Astrocyte (in vitro differentiated cells and primary cell): Measurements from ENCODE around the gene SYTL1. TPM values are rescaled to one million over a fixed set of nuclear protein-coding genes. Genes with fewer than 3 reads are reported as not detected.

Source experiments
- DNase-seq: peaks from one replicate; pipeline ENCODE4 v3.0.0-alpha.2; 2010; ENCODE audit warnings: low read depth
- FAIRE-seq: peaks from 2 replicates; lab custom pipeline; 2011; peaks lifted over from hg19 to GRCh38; lab: Jason Lieb, UNC
- H2AFZ ChIP-seq: 2 replicates; pipeline ENCODE4 v1.6.0; 2012; ENCODE audit warnings: low read depth, low read length, inconsistent platforms
- H3K27ac ChIP-seq: 2 replicates; pipeline ENCODE4 v1.5.1; 2011; ENCODE audit warnings: low read depth, low read length, inconsistent platforms
- H3K27me3 ChIP-seq: 2 replicates; pipeline ENCODE4 v1.6.0; 2011; ENCODE audit warnings: low read length, inconsistent platforms; ENCODE audit not compliant: insufficient read depth
- H3K36me3 ChIP-seq: 2 replicates; pipeline ENCODE4 v1.5.1; 2011; ENCODE audit warnings: low read length, inconsistent platforms; ENCODE audit not compliant: insufficient read depth
- H3K4me1 ChIP-seq: 2 replicates; pipeline ENCODE4 v1.5.1; 2011; ENCODE audit warnings: low read length, inconsistent platforms; ENCODE audit not compliant: insufficient read depth
- H3K4me2 ChIP-seq: 2 replicates; pipeline ENCODE4 v1.6.0; 2012; ENCODE audit warnings: low read length, inconsistent platforms
- H3K4me3 ChIP-seq: 2 replicates; pipeline ENCODE4 v1.5.1; 2011; ENCODE audit warnings: low read depth, mild to moderate bottlenecking, low read length, inconsistent platforms; ENCODE audit not compliant: insufficient read depth
- H3K79me2 ChIP-seq: 2 replicates; pipeline ENCODE4 v1.6.0; 2012; ENCODE audit warnings: mild to moderate bottlenecking, low read length, inconsistent platforms; ENCODE audit not compliant: insufficient read depth
- H3K9ac ChIP-seq: 2 replicates; pipeline ENCODE4 v1.6.0; 2012; ENCODE audit warnings: mild to moderate bottlenecking, low read length, inconsistent platforms
- H3K9me3 ChIP-seq: 2 replicates; pipeline ENCODE4 v1.5.1; 2012; ENCODE audit warnings: low read depth, mild to moderate bottlenecking, low read length, inconsistent platforms; ENCODE audit not compliant: insufficient read depth
- H4K20me1 ChIP-seq: 2 replicates; pipeline ENCODE4 v1.6.0; 2012; ENCODE audit warnings: low read length, inconsistent platforms; ENCODE audit not compliant: insufficient read depth
- H3K27ac Mint-ChIP-seq: one replicate; pipeline ENCODE4 v1.8.0; 2021; ENCODE audit warnings: mild to moderate bottlenecking, mixed read lengths; ENCODE audit not compliant: unreplicated experiment
- H3K27me3 Mint-ChIP-seq: one replicate; pipeline ENCODE4 v1.8.0; 2021; ENCODE audit warnings: low read depth, mixed read lengths; ENCODE audit not compliant: unreplicated experiment
- H3K36me3 Mint-ChIP-seq: one replicate; pipeline ENCODE4 v1.8.0; 2021; ENCODE audit warnings: low read depth, mixed read lengths; ENCODE audit not compliant: unreplicated experiment
- H3K4me1 Mint-ChIP-seq: one replicate; pipeline ENCODE4 v1.8.0; 2021; ENCODE audit warnings: low read depth, mixed read lengths; ENCODE audit not compliant: unreplicated experiment
- H3K4me3 Mint-ChIP-seq: one replicate; pipeline ENCODE4 v1.8.0; 2021; ENCODE audit warnings: mild to moderate bottlenecking, moderate library complexity, mixed read lengths; ENCODE audit not compliant: unreplicated experiment
- H3K9me3 Mint-ChIP-seq: one replicate; pipeline ENCODE4 v1.8.0; 2021; ENCODE audit warnings: mild to moderate bottlenecking, mixed read lengths; ENCODE audit not compliant: unreplicated experiment
- CTCF ChIP-seq: IDR thresholded peaks from 2 replicates; pipeline ENCODE4 v1.5.1; 2011; ENCODE audit warnings: low read depth, mild to moderate bottlenecking, inconsistent platforms, low read length, moderate library complexity; ENCODE audit not compliant: insufficient read depth
- EZH2 ChIP-seq: IDR thresholded peaks from 2 replicates; pipeline ENCODE4 v1.6.1; 2012; ENCODE audit warnings: mild to moderate bottlenecking, low read length, inconsistent platforms; ENCODE audit not compliant: insufficient read depth
- total RNA-seq: library from RNA; stranded (reverse); gene quantifications from 2 replicates; pipeline ENCODE4 v1.2.1, GENCODE V29; 2021

The SYTL1 gene
- total RNA-seq, 1 donor from 2014 or later: 10.7 TPM

- H3K9me3 ChIP-seq: no peaks in the 10 kb centered on the region
- H3K9ac ChIP-seq: no peak overlapping the region
- H3K36me3 Mint-ChIP-seq: peaks cover 37% of the 10 kb centered on the region
- DNase-seq (no peak), FAIRE-seq (no peak)
- H3K4me3 Mint-ChIP-seq: no peak overlapping the region
- H3K36me3 ChIP-seq: peaks cover 3% of the 10 kb centered on the region
- H3K27me3 ChIP-seq: no peaks in the 10 kb centered on the region
- no peaks in the 10 kb centered on the region for H4K20me1 ChIP-seq
- peak overlapping the region; percentile 60 for H2AFZ ChIP-seq
- peaks cover 2% of the 10 kb centered on the region for H3K4me1 Mint-ChIP-seq
- peaks cover 33% of the 10 kb centered on the region for H3K27me3 Mint-ChIP-seq
- peak overlapping the region; percentile 71 for H3K4me2 ChIP-seq
- H3K4me1 ChIP-seq: peaks cover 7% of the 10 kb centered on the region
- H3K4me3 ChIP-seq: no peak overlapping the region
- no peaks in the 10 kb centered on the region for H3K79me2 ChIP-seq
- no peaks in the 10 kb centered on the region for H3K9me3 Mint-ChIP-seq
- TF ChIP-seq EZH2 (no peak), CTCF (no peak)
- H3K27ac Mint-ChIP-seq: no peak overlapping the region
- no peak overlapping the region for H3K27ac ChIP-seq
Measured at GRCh38 chr1:27360159-27361043, 18.6 kb downstream of the SYTL1 start.

- Histone ChIP-seq H3K36me3 (peaks cover 1% of the 10 kb centered on the region), H3K9ac (no peak overlapping the region), H3K9me3 (no peaks in the 10 kb centered on the region), H3K79me2 (no peaks in the 10 kb centered on the region), H2AFZ (peak overlapping the region; percentile 60), H4K20me1 (no peaks in the 10 kb centered on the region), H3K4me1 (peaks cover 7% of the 10 kb centered on the region), H3K4me2 (no peak overlapping the region), H3K27me3 (no peaks in the 10 kb centered on the region), H3K27ac (no peak overlapping the region), H3K4me3 (no peak overlapping the region)
- Mint-ChIP-seq H3K27me3 (peaks cover 30% of the 10 kb centered on the region), H3K36me3 (peaks cover 32% of the 10 kb centered on the region), H3K4me3 (peak overlapping the region; percentile 45), H3K27ac (no peak overlapping the region), H3K4me1 (peaks cover 2% of the 10 kb centered on the region), H3K9me3 (no peaks in the 10 kb centered on the region)
- no peak for FAIRE-seq
- TF ChIP-seq EZH2 (no peak), CTCF (no peak)
- DNase-seq: no peak
Measured at GRCh38 chr1:27361044-27361402, 19.2 kb downstream of the SYTL1 start.

GRCh38 chr1:27361553-27361952 lies 19.7 kb downstream of the SYTL1 start:
- H4K20me1 ChIP-seq: no peaks in the 10 kb centered on the region
- peaks cover 7% of the 10 kb centered on the region for H3K4me1 ChIP-seq
- no peak overlapping the region for H3K27ac ChIP-seq
- no peak overlapping the region for H3K4me3 ChIP-seq
- H3K27me3 ChIP-seq: no peaks in the 10 kb centered on the region
- Mint-ChIP-seq H3K4me3 (no peak overlapping the region), H3K9me3 (no peaks in the 10 kb centered on the region), H3K4me1 (peaks cover 2% of the 10 kb centered on the region), H3K27ac (no peak overlapping the region), H3K27me3 (peaks cover 30% of the 10 kb centered on the region), H3K36me3 (peaks cover 32% of the 10 kb centered on the region)
- no peaks in the 10 kb centered on the region for H3K36me3 ChIP-seq
- no peaks in the 10 kb centered on the region for H3K9me3 ChIP-seq
- H3K9ac ChIP-seq: no peak overlapping the region
- no peak overlapping the region for H2AFZ ChIP-seq
- TF ChIP-seq EZH2: no peak
- DNase-seq (no peak), FAIRE-seq (no peak)
- no peaks in the 10 kb centered on the region for H3K79me2 ChIP-seq
- no peak overlapping the region for H3K4me2 ChIP-seq
